GM10266 (cell line): ENCODE data around the gene NUDT21.

ENCODE experiments used
- DNase-seq: peaks from one replicate; pipeline ENCODE4 v3.0.0; 2012; ENCODE audit errors: extremely low spot score
- TF ChIP-seq, protein P1 (sequence below): IDR thresholded peaks from 2 replicates; pipeline ENCODE4 v1.5.1; 2012; ENCODE audit warnings: mild to moderate bottlenecking, low read depth; ENCODE audit not compliant: control insufficient read depth, insufficient read depth; ENCODE audit errors: missing control alignments

Gene NUDT21

DNA sequence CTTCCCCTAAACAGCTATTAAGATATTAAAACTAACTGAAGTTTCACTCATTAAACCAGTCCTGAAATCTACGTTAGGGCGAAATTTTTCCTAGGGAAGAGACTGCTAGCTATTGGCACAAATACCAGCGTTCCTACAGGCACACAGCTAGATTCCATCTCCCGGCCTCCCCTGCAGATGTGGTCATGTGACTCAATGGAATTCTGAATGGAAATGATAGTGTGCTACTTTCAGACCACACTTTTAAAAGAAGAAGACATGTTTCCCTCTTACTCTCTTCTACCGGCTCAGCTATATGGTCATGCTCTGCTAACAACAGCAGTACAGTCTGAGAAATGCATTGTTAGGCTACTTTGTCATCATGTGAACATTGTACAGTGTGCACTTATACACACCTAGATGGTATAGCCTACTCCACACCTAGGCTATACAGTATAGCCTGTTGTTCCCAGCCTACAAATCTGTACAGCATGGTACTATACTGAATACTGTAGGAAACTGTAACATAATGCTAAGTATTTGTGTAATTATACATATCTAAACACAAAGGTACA is 31.6 kb upstream of the NUDT21 start:
- no peak for DNase-seq
- TF ChIP-seq, protein P1, sequence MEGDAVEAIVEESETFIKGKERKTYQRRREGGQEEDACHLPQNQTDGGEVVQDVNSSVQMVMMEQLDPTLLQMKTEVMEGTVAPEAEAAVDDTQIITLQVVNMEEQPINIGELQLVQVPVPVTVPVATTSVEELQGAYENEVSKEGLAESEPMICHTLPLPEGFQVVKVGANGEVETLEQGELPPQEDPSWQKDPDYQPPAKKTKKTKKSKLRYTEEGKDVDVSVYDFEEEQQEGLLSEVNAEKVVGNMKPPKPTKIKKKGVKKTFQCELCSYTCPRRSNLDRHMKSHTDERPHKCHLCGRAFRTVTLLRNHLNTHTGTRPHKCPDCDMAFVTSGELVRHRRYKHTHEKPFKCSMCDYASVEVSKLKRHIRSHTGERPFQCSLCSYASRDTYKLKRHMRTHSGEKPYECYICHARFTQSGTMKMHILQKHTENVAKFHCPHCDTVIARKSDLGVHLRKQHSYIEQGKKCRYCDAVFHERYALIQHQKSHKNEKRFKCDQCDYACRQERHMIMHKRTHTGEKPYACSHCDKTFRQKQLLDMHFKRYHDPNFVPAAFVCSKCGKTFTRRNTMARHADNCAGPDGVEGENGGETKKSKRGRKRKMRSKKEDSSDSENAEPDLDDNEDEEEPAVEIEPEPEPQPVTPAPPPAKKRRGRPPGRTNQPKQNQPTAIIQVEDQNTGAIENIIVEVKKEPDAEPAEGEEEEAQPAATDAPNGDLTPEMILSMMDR, result no peak

DNA sequence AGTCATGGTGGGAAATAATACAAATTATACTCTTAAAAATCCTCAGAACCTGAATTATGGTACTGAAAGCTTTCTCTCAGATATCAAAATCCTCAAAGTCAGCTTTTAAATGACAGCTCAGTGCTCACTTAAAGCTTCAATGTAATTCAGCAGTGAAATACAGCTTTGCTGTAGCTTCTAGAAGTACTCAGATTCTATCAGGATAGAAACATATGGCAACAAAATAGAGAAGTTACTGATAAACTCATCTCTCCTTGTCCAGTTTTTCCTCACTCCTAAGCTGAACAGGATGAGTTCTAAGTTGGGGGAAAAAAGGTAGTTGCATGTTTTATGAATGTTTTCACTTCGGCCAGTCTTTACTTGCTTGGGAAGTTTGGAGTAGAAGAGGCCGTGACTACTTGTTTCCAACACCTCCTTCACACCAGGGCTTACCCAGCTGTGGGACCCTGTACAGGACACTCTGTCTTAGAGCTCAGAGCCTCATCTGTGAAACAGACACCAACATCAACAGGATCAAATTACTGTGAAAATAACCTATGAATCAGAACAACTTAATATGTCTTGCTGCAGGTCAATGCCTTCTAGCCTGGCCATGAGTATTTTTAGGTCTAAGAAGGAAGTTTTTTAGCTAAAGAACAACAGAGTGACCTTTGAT is 30.5 kb upstream of the NUDT21 start:
- DNase-seq, result no peak
- TF ChIP-seq, protein P1, result no peak

DNA sequence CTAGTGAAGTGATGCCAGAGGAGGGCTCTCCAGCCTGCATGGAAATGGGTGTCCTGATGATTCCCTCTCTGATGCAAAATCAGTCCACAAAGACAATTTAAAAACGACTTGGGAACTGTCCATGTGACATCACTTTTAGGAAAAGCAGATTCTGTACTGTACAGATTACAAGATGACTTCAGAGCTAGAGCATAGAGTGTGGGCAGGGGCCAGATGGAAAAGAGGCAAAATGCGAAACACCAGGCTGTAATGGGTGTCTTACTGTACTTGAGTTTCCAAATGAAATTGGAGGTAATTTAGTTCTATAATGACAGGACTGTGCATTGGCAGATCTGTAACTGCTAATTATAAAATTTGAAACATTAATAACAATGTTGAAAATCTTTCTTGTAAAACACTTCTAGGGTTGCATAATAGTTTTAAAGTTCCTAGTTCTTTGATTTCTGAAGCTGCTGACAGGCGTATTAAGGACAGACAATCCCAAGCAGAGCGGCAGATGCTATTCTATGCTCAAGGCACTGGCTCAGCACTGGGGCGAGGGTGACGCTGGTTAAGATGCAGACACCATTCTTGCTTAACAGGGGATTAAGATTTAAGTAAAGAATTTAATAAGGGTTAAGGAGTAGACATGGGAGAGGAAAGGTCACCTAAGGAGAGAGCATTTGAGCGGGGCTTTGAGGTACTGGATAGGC is 29.8 kb upstream of the NUDT21 start:
- DNase-seq, result no peak
- TF ChIP-seq, protein P1, result no peak

DNA sequence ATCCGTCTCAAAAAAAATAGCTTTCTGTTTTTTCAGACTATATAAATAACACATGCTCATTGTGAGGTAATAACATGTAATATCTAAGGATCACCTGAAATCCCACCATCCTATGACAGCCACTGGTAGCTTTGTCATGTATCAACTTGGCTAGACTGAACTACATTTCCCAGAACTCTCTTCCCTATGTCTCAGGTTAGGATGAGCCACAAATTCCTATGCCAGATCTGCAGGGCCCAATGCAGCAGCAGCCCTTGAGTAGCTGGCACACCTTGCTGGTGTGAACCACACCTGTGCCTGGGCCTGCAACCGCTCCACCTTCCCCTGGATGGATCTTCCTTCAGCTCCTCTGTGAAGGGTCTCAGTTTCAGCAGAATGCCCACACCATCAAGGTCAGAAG is 28.3 kb upstream of the NUDT21 start:
- no peak for DNase-seq
- TF ChIP-seq, protein P1, result no peak

DNA sequence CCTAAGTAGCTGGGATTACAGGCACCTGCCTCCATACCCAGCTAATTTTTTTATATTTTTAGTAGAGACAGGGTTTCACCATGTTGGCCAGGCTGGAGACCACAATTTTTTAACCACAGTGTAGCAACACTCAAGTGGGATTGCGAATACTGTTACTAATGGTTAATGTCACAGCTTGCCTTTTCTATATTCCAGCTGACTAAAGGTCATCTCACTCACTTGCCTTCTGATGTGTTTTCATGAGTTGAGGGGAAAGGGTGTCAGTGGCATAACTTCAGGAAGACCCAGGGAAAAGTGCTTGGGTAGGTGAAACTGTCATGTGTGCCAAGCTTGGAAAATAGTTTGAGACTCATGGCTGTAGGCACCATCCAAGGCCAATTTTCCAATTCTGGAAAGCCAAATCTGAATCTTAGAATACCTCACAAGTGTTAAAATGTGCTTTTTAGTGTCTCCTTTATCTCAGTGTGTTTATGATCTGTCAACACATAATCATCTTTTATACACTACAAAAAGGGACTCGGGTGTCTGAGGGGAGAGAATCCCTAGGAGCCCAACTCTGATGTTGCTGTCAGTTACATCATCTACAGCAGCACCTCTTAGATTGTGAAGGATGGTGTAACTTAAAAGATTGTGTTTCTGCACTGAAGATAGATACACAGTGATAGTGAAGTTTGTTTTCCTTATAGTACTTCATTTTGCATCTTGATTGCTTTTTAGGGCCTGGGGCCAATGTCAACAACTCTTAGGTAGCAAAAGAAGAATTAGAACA is 27.3 kb upstream of the NUDT21 start:
- TF ChIP-seq, protein P1, result no peak
- no peak for DNase-seq

DNA sequence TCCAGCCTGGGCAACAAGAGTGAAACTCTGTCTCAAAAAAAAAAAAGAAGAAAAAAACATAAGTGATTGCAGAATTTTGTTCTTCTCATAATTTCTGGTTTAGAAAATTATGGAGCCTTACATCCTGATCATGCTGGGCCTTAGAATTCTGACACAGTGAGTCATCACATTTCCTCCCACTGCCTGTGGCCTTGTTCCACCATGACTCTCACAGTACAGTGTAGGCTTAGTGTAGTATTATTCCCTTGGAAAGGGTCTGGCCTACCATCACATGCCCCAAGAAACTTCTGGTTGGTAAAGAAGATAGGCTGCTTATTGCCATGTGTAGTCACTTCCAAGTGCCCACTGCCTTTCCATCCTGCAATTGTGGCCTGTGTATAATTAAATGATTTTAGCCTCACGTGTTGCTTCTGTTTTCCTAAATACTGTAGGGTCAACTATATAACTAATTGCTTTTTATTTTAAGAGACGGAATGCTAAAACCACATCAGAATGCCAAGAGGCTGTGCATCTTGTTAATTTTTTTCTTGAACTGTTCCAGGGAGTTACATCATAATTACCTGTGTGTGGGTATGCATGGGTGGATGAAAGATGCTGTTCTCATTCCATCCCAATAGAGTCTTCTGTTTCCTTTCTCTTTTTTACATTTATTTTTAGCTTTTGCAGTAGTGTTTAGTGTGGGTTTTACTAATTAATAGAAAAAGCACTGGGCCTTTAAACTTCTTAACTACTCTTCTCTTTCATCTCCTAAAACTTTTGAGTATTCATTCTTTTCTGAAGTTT is 26.2 kb upstream of the NUDT21 start:
- no peak for DNase-seq
- TF ChIP-seq, protein P1, result no peak
